HG03378 (cell line): ENCODE measurements around the gene RORC.
"Not testable (repeated sequence)": the region's sequence is repeated elsewhere in the genome, so short reads cannot be mapped to it uniquely, and the experiment has no call there.

Experiments used
- ATAC-seq: cut with Tn5 transposase; IDR thresholded peaks from one replicate; pipeline ENCODE4 v1.9.1; 2021; ENCODE audit warnings: mild to moderate bottlenecking, moderate library complexity; ENCODE audit not compliant: unreplicated experiment

The RORC gene

DNA sequence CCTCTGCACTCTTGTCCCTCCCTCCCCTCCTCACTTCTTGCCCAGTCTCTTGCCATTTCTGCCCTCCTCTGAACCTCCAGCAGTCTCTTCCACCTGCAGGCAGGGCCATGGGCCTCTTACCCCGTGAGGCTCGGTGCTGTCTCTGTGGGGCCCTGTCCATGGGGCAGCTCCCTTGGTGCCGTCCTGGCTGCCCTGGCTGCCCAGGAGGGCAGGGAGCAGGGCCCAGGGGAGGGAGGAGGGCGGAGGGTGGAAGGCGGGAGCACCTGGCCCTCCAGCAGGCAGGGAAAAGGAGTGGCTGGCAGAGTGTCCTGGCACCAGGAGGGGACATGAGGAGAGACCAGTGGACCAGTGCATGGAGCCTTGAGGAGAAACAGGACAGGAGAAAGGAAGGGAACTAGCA lies at the start of gene RORC:
Gene RORC, minus strand, starts transcription at position 198 of the 400 bp plus-strand sequence. Its CDS starts 38 bp downstream, at position 160.
- ATAC-seq, result no peak

DNA sequence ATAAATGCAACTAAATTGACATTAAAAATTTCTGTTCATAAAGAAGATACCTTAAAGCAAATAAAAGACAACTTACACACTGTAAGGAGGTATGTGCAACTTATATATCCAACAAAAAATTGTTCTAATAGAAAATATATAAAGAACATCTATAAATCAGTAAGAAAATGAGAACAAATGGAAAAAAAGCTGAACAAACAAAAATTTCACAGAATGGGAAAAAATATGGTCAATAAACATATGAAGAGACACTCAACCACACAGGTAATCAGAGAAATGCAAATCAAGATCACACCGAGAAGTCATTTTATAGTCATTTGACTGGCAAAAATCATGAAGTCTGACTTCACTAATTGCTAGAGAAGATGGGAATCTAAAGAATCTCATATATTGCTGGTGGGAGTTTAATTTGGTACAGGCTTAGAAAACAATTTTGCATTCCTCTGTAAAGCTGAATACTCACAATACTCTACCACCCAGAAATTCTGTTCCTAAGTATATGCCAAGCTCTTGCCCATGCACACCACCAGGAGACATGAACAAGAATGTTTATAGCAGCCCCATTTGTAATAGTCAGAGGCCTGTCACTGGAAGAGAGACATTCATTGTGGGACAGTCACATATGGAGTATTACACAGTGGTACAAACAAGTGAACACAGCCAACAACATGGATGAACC lies 44.0 kb upstream of the RORC start:
- ATAC-seq, result no peak

DNA sequence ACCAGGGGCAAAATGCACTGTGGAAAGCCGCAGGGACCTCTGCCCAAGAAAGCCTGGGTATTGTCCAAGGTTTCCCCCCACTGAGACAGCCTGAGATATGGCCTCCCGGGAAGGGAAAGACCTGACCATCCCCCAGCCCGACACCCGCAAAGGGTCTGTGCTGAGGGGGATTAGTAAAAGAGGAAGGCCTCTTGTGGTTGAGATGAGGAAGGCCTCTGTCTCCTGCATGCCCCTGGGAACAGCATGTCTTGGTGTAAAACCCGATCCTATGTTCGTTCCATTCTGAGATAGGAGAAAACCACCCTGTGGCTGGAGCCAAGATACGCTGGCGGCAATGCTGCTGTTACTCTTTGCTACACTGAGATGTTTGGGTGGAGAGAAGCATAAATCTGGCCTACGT lies 41.2 kb upstream of the RORC start:
- not testable (repeated sequence) for ATAC-seq

DNA sequence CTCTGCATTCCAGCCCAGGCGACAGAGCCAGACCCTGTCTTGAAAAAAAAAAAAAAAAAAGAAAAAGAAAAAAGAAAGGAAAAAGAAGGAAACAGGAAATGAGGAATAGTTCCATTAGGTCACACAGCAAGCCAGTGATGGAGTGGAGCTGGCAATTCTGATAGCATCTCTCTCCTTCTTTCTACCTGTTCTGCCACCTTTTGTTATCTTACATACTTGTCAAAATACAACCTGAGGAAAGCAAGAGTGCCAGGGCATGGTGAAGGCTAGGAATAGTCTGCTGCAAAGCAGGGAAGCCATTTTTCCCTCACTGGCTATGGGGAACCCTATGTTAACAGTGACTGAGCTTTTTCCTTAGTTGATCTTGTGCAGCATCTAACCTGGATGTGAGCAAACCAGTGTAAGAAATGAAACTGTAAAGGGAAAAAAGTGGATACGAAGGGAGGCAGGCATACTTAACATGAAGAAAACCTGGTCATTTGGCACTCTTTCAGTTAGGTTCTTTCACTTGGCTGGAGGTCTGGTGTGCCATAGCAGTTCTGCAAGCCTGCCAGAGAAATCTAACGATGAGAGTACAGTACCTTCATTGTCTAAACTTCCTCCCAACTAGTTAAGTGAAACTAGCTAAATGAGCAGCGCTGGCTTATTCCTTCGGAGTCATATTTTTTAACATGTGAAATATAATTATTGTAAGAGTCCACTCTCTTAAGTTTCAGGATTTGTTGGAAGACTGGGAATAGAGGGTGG lies 39.9 kb upstream of the RORC start:
- no peak for ATAC-seq

DNA sequence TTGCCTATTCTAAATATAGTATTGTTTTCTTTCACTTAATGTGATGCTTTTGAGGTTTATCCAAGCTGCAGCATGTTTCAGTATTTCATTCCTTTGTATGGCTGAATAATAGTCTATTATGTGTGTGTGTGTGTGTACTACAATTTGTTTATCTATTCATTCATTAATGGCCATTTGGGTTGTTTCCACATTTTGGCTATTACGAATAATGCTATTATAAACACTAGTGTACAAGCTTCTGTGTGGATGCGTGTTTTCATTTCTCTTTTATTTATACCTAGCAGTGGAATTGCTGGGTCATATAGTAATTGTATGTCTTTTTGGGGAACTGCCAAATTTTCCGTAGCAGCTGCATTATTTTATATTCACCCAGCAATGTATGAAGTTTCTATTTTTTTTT lies 36.9 kb upstream of the RORC start:
- no peak for ATAC-seq

DNA sequence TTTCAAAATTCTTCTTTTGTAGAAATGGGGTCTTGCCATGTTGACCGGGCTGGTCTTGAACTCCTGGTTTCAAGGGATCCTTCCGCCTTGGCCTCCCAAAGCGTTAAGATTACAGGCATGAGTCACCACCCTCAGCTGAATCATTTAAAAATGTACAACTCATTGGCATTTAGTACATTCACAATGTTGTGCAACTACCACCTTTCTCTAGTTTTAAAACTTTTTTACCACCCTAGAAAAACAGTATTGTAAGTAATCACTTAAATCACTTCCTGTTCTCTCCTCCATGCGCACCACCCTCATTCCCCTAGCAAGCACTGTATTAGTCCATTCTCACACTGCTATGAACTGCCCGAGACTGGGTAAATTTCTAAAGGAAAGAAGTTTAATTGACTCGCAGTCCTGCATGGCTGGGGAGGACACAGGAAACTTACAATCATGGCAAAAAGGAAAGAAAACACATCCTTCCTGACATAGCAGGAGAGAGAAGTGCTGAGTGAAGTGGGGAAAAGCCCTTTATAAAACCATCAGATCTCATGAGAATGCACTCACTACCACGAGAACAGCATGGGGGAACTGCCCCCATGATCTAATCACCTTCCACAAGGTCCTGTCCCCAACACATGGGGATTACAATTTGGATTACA lies 36.3 kb upstream of the RORC start:
- no peak for ATAC-seq

DNA sequence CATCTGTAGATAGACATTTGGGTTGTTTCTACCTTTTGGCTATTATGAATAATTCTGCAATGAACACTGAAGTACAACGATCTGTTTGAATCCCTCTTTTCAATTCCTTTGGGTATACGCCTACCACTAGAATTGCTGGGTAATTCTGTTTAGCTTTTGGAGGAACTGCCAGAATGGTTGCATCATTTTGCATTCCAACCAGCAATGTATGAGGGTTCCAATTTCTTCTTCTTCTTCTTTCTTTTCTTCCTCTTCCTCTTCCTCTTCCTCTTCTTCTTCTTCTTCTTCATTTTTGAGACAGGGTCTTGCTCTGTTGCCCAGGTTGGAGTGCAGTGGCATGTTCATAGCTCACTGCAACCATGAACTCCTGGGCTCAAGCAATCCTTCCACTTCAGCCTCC lies 35.7 kb upstream of the RORC start:
- no peak for ATAC-seq

DNA sequence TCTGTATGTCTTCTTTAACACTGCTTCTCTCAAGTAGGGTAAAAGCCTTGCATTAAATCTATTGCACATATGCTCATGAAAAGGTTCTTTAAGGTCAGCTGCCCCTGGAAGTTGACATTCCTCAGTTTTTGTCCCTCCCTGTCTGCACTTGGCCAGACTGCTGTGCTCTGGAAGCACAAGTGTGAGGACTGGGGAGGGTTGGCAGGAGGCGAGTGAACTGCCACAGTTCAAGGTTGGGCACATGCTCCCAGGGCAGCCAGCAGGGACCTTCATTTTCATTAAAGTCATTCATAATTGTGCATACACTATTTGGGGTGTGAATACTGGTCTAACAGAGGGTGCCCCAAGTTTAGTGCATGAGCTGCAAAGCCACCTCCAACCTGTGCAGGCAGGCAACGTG lies 32.8 kb upstream of the RORC start:
- ATAC-seq, result no peak

DNA sequence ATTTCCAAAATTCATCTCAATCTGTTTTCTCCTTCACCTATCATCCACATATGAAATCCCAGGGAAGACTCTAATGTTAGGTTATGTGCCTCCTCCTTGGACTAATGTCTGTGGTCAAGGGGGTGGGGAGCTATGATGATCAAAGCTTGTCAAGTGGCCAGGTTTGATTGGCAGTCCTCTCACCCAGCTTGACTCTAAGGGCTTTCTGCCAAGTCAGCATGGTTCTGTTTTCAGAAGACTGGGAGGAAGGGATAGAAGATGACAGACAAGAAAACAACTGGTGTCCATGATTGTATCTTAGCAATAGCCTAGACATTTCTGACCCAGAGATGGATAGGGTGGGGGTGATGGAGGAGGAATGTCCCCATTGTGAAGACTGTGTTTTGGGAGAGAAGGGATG lies 31.0 kb upstream of the RORC start:
- ATAC-seq, result no peak

DNA sequence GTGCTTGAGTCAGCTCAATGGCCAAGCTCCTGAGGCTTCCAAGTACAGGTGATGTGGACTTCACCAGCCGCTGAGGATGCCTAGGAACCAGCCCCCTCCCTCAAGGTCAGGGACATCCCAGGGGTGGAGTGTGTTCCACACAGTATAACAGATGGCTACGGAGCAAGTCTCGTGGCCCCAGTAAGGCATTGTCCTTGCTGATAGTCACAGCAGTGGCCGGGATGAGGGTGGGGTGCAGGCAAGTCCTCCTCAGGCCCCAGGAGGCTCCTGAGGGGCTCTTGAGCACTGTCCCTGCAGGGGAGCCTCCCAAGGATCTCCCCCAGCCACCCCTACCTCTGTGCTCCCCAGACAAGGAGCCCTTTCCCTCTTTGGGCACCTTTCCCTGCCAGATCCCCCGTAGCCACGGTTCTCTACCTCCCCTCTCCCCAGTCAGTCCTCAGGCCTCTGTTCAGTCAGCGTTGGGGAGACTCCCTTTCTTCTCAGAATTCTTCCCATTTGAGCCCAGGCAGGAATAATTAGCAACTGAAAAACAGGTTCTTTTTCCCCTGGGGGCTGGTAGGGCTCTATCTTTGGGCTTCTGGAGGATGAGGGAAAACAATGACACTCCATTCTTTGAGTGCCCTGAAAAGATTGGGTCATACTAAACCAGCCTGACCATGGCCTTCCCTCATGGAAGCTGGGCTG lies 29.0 kb upstream of the RORC start:
- no peak for ATAC-seq

DNA sequence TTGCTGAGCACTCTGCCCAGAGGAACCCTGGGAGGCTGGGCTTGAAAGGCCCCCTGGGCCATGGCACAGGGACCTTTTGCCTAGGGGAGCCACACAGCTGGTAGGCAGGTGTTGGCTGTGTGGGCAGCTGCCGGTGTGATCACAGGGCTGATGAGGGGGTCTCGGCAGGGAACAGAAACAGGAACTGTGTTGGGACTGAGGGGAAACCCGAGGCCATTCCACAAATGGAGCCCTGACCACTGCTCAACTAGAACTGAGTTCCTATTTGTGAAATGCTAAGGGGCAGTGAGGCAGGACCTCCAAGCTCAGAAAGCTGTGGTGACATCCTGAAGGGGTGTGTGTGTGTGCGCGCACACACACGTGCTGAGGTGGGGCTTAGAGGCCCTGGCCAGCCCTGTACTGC lies 28.3 kb upstream of the RORC start:
- ATAC-seq, result no peak

DNA sequence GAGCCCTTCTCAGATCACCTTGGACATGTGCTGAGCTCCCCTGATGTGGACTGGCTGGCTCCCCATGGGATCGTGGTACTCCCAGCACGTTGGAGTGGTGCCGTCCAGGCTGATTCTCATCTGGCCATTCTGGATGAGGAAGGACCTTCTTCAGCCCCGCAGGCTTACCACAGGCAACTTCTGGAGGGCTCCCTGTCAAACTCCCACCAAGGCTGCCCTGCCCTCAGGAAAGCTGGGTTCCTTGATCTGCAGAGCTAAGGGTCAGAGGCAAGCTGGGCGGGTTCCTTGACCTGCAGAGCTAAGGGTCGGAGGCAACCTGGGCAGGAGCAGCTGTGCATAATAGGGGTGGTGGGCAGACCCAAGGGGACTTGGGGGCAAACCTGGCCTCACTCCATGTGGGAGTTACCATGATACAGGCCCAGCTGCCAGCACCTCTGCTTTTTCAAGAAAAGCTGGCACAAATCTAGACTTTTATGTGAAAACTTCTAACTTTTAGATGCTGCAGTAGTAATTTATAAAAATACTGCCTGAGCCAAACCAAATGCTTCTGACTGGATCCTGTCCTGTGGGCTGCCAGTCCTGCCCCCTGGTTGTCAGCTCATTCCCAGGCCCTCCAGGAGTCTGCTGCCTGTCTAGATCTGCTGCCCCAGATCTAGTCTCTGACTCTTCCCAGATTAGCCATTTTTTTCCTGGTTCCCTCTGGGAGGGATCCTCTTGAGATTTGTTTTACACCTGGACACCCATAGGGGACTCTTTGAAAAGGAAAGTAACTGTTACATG lies 27.5 kb upstream of the RORC start:
- ATAC-seq, result no peak

DNA sequence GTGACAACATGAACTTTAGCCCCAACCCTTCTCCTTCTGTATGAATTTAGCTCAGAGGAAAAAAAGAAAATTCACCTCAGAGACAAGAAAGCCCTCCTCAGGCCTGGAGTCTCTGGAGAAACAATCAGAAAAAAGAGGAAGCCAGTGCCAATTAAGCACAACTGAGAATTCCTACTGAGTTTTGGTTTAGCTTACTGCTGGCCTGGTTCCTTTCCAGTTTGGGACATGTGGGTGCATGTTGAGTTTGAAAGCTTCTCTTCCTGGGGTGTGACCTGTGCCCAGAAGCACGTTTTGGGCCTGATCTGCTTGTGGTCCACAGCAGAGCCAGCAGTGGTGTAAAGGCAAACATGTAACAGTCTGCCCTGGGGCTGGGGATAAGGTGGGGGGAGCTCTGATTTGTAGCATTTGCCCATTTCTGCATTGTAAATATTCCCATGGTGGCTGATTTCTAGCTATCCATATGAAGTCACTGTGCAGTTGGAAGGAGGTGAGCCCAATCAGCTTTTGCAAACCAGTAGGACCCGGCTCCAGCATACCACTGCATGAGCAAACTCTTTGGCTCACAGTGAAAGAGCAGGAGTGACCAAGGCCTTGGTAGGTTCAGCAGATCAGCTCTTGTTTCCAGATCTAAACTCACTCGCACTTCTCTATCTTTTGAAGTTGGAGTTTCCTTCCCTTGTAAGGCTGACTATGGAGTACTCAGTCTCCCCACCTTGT lies 26.6 kb upstream of the RORC start:
- no peak for ATAC-seq

DNA sequence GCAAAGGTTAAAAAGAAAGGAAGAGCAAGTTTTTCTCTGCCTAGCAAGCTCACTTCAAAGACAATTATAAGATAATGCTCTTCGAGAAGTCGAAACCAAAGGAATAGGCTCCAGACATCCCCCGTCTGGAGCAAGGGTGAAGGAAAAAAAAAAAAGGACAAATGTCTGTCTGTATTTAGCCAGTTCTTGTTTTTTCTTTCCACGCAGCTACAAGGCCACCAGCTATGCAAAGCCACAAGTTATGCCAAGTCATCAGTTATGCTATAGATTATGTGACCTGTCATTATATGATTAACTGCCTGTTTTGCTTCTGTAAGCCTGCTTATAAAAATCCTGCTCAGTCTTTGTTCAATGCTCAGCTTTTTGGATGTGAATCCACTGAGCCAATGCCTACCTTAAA lies 24.3 kb upstream of the RORC start:
- ATAC-seq, result no peak

DNA sequence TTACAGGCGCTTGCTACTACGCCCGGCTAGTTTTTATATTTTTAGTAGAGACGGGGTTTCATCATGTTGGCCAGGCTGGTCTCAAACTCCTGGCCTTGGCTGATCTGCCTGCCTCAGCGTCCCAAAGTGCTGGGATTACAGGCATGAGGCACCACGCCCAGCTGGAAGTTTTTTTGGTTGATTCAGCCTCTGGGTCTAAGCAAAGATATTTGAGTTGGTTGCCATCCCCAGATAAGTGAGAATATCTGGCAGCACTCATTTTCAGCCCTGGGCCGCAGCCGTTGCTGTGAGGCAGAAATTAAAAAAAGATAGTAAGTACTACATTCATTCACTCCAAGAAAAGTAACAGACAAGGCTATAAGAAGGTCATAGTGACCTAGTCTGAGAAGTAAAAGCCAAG lies 23.9 kb upstream of the RORC start:
- not testable (repeated sequence) for ATAC-seq

DNA sequence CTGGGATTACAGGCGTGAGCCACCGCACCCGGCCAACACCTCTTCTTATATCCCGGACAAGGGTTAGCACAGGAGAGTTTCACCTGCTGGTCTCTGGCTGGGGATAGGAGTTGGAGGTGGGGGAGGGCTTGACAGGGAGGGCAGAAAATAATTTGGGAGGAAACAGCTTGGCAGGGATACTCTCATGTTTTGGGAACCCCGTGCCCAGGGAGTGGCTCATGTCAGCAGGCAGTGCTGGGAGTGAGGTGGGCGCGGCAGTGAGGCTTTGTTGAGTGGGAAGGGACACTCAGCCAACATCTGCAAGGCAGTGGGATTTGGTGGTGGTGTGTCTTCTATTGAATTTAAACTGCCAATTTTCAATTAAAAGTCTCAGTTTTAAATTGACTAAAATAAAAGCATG lies 23.1 kb upstream of the RORC start:
- ATAC-seq, result no peak

DNA sequence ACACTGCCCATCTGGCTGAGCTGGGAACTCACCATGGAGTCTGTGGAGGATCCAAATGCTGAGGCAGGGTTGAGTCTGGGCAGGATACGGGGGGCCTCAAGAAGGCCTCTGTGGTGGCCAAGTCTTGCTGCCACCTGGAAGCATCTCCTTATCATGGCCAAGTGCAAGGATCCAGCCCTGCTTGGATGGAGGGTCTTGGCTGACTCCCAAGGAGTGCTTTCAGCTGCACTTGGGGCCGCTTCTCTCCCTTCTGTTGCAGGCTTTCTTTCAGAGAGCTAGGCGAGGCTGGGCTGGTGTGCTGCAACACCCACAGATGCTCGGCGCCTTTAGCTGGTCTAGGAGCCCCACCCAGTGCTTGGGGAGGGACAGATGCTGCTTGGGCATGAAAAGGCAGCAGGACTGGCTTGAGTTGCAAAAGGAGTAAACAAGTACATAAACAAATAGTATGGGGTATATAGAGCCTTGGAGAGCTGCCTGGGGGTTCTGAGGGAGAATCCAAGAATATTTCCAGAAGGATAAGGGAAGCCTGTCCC lies 21.9 kb upstream of the RORC start, which contains the start of gene THEM5:
Gene THEM5, minus strand, starts transcription at position 302 of the 533 bp plus-strand sequence. Its CDS starts 147 bp downstream, at position 155.
- ATAC-seq, result no peak

DNA sequence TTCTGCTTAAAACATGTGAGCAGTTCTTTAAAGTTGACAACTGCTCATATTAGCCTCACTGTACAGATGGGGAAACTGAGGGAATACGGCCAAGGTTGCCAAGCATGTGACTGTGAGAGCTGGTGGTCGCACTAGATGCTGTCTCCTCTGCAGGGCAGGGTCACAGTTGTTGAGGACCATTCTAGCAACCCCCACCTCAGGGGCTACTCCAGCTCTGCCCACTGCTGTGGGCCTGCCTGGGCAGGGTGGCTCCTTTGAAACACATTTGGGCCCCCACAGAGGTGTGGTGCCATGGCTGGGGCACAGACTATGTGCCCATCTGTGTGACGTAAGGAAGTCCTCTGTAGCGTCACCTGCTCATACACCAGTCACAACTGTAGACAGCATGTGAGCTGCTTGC lies 21.1 kb upstream of the RORC start:
- ATAC-seq, result no peak

DNA sequence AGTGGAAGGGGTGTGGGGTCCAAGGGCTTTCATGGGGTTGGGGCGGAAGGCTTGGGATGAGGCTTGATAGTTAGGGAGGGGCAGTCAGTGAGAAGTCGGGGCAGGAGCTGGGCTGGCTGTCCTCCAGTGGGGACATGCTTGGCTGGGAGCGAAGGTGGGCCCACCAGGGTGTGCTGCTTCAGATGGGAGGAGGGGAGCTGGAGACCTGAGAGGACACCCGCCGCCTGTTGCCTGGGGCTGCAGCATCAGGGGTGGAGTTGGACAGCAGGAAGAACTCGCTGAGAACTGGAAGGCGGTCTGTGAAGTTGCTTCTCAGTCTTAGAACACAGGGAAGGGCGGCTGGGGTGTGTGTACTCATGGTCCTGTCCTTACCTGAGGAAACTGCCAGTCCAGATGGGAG lies 20.3 kb upstream of the RORC start:
- no peak for ATAC-seq

DNA sequence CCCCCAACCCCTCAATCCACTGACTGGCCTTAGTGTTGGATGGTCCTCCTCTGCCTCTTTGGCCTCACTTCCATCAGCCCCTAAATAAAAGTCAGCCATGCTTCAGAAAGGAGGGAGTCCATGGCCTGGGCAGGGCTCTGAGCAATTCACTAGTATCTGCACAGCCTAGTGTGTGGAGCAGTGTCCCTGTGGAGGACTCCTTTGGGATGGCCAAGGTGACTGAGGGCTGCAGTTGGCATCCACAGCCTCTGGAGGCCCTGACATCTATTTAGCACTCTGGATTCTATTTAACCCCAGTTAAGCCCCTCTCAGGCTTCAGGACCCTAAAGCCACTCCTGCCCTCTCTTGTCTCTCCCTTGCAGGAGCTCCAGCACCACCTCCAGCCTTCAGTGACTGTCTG lies 18.3 kb upstream of the RORC start:
- no peak for ATAC-seq
